GM06990 (cell line): ENCODE measurements around the gene PPT1.
A peak's percentile ranks its signal among the peaks of the same experiment; 100 is the strongest.

Experiments used
- DNase-seq: peaks from one replicate; pipeline ENCODE4 v3.0.0-alpha.2; 2011; ENCODE audit not compliant: insufficient read length; ENCODE audit errors: extremely low read depth
- H3K27me3 ChIP-seq: replicated peaks from 2 replicates; pipeline ENCODE4 v1.6.0; 2011; ENCODE audit warnings: low read length; ENCODE audit not compliant: control insufficient read depth, insufficient read depth
- H3K36me3 ChIP-seq: 2 replicates; pipeline ENCODE4 v1.5.1; 2011; ENCODE audit warnings: low read length; ENCODE audit not compliant: control insufficient read depth, insufficient read depth
- H3K4me3 ChIP-seq: replicated peaks from 2 replicates; pipeline ENCODE4 v1.5.1; 2011; ENCODE audit warnings: low read depth, mild to moderate bottlenecking, control low read depth, low read length
- TF ChIP-seq, protein P1 (sequence below): IDR thresholded peaks from 2 replicates; pipeline ENCODE4 v1.5.1; 2011; ENCODE audit warnings: low read length, control low read depth, mild to moderate bottlenecking, inconsistent platforms; ENCODE audit not compliant: insufficient read depth, poor library complexity, severe bottlenecking

PPT1 gene

DNA sequence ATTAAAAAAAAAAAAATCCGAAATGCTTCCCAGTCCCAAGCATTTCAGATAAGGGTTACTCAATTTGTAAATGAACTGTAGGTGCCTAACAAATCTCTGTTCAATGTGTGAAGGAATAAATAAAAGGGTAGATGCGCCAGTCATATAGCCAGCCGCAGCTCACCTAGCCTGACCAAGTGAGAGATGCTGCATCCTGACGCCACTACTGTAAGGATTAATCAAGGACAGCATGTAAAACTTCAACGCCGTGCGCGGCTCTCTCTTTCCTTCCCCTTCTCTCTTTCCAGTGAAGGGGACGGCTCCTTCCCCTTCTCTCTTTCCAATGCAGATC lies 441 bp downstream of the PPT1 start:
- H3K36me3 ChIP-seq: no peaks in the 10 kb centered on the region; the same call in 1 of the 2 replicates
- peak overlapping the region; percentile 91 for H3K4me3 ChIP-seq
- H3K27me3 ChIP-seq: no peaks in the 10 kb centered on the region
- TF ChIP-seq, protein P1, sequence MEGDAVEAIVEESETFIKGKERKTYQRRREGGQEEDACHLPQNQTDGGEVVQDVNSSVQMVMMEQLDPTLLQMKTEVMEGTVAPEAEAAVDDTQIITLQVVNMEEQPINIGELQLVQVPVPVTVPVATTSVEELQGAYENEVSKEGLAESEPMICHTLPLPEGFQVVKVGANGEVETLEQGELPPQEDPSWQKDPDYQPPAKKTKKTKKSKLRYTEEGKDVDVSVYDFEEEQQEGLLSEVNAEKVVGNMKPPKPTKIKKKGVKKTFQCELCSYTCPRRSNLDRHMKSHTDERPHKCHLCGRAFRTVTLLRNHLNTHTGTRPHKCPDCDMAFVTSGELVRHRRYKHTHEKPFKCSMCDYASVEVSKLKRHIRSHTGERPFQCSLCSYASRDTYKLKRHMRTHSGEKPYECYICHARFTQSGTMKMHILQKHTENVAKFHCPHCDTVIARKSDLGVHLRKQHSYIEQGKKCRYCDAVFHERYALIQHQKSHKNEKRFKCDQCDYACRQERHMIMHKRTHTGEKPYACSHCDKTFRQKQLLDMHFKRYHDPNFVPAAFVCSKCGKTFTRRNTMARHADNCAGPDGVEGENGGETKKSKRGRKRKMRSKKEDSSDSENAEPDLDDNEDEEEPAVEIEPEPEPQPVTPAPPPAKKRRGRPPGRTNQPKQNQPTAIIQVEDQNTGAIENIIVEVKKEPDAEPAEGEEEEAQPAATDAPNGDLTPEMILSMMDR: no peak
- no peak for DNase-seq

GRCh38 chr1:40095806-40096205 lies 1.2 kb downstream of the PPT1 start:
- no peak for DNase-seq
- no peak overlapping the region for H3K4me3 ChIP-seq
- no peaks in the 10 kb centered on the region for H3K27me3 ChIP-seq
- no peaks in the 10 kb centered on the region; the same call in 1 of the 2 replicates for H3K36me3 ChIP-seq
- TF ChIP-seq, protein P1: no peak

- DNase-seq: no peak
- H3K4me3 ChIP-seq: no peak overlapping the region
- TF ChIP-seq, protein P1: no peak
- no peaks in the 10 kb centered on the region for H3K27me3 ChIP-seq
- no peaks in the 10 kb centered on the region; the same call in 1 of the 2 replicates for H3K36me3 ChIP-seq
Observed at GRCh38 chr1:40094466-40095110, 2.5 kb downstream of the PPT1 start.

GRCh38 chr1:40092706-40093639 lies 4.1 kb downstream of the PPT1 start:
- TF ChIP-seq, protein P1: no peak
- H3K27me3 ChIP-seq: no peaks in the 10 kb centered on the region
- no peaks in the 10 kb centered on the region; the same call in none of the 2 replicates for H3K36me3 ChIP-seq
- DNase-seq: no peak
- H3K4me3 ChIP-seq: no peak overlapping the region

- Histone ChIP-seq H3K27me3 (no peaks in the 10 kb centered on the region), H3K4me3 (no peak overlapping the region), H3K36me3 (no peaks in the 10 kb centered on the region; the same call in none of the 2 replicates)
- TF ChIP-seq, protein P1: no peak
- no peak for DNase-seq
Observed at GRCh38 chr1:40092241-40092640, 4.8 kb downstream of the PPT1 start.
